ENCODE data around the gene NPDC1.
"Not testable (repeated sequence)": the region's sequence is repeated elsewhere in the genome, so short reads cannot be mapped to it uniquely, and the experiment has no call there.

NPDC1 gene

GRCh38 chr9:137038916-137039315 lies 7.1 kb downstream of the NPDC1 start:
- DNase-seq: no peak

GRCh38 chr9:137037483-137037882 lies 8.5 kb downstream of the NPDC1 start:
- DNase-seq: no peak

DNA sequence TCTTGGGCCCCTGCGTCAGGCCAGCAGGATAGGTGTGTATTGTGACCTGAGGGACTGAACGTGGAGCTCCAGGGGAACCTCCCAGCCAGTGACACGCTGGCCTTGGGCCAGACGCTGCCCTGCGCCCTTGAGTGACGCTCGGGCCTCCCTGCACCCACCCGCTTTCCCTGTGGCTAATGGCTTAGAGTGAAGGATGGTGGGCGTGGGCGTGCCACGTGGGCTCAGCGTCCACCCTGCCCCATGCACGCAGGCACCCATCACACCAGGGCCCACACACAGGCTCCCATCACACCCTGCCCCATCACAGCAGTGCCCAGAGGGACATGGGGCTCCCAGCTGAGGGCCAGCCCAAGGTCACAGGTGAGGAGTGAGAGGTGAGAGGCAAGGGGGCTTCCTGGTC lies 8.9 kb downstream of the NPDC1 start:
- DNase-seq: no peak

- DNase-seq: no peak
Observed at GRCh38 chr9:137035937-137036336, 10.0 kb downstream of the NPDC1 start.

GRCh38 chr9:137035507-137035834 lies 10.5 kb downstream of the NPDC1 start:
- DNase-seq: no peak

DNA sequence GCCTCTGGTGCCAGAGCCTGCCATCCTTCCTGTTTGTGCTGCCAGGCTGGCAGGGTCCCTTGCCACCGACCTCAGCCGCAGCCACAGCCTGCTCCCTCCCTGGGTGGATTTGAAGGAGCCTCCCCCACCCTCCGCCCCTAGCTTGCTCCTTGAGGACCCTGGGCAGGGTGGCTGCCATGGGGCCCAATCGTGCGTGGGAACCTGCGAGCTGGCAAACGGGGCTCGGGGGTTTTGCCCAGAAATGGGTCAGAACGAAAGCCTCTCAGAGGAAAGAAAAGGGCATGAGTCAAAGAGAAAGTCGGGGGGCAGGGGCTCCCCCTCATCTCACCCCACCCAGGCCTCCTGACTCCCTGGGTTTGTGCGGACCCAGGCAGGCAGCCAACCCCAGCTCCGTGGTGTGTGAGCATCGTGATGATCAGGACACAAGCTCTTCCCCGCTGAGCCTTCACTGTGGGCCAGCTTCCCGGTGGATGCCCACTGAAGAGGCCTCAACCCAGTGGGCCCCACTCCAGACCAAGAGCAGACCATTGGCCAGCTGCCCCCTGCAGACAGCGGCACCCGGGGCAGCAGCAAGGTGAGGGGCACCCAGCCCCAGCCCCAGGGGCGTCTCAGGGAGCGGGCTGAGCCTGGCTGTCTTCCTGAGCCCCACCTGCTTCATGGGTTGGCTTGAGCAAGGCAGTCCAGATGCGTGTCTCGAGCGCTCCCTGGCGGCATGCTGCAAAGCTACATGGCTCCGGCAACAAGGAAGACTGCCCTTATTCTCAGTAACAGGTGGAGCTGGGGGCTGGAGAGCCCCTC lies 11.1 kb downstream of the NPDC1 start:
- peak; percentile 70 for DNase-seq

- no peak for DNase-seq
Observed at GRCh38 chr9:137034039-137034708, 11.8 kb downstream of the NPDC1 start.

DNA sequence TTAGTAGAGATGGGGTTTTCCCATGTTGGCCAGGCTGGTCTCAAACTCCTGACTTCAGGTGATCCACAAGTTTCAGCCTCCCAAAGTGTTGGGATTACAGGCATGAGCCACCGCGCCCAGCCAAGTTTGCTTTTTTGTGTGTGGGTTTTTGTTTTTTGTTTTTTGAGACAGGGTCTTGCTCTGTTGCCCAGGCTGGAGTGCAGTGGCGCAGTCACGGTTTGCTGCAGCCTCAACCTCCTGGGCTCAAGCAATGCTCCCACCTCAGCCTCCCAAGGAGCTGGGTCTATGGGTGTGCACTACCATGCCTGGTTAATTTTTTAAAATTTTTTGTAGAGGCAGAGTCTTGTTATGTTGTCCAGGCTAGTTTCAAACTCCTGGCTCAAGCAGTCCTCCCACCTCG lies 12.5 kb downstream of the NPDC1 start:
- DNase-seq: not testable (repeated sequence)

- no peak for DNase-seq
Observed at GRCh38 chr9:137032858-137033257, 13.1 kb downstream of the NPDC1 start.

DNA sequence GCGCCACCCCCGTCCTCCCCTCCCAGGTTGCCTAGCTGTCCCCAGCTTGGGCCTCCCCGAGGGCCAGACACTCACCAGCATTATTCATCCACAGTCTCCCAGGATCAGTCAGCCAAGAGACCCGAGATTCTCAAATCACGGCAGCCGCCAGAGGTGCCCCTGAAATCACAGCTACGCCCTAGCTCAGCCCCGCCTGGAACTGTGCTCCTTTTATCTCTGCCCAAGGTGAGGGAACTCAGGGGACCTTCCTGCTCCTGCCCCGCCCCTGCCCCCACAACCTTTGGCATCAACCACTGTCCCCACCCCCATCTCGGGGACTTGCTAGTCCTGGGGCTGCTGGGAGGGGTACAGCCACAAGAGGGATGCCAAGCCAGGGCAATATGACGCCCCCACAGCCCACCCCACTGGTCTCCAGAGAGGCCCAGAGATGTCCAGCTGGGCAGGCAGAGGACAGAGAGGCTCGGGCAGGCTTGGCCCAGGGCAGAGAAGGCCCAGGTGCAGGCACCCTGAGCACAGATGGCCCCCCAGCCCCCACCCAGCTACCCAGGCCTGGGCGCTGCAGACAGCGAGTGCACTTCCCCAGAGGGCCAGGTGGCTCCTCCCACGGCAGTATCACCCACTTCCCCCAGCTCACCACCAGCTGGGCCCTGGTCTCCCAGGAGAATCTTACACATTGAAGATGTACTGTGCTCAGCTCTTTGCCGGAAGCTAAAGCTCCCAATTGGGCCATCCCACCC lies 13.9 kb downstream of the NPDC1 start, which contains the start of gene FUT7:
Gene FUT7, minus strand, starts transcription at position 185 of the 737 bp plus-strand sequence. Its CDS starts 97 bp downstream, at position 88.
- no peak for DNase-seq

DNA sequence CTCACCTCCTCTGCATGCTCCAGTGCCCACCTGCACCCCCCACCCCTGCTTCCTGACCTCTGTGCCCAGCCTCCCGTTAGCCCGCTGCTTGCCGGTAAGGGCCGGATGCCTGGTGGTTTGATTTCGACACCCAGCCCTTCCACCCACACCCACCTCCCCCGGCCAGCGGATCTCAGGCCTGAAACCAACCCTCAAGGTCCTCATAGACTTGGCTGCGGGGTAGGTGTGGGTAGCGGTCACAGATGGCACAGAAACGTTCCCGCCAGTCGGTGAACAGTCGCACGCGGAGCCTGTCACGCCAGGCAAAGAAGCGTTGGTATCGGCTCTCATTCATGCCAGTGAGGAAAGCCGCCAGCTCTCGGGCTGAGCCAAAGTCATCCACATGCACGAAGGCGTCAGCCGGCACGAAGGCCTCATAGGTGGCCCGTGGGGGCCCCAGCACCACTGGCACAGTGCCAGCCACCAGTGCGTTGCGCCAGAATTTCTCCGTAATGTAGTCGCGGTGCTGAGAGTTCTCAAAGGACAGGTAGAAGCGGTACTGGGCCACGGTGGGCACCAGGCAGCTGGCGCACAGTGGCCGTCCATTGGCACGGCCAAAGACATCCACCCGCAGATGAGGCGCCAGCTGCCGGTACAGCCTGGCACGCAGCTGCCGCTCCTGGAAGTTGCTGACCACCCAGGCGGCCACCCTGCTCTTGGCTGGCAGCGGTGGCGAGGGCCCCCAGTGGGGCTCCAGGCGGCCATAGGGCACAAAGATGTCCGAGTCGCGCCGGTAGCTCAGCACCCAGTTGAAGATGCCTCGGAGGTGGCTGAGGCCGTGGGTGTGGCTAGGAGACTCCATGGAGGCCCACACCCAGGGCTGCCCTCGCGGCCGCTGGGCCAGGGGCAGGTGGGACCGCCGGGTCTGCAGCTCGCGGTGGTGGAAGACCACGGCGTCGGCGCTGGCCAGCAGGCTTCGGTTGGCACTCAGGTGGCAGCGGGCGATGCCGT lies 15.1 kb downstream of the NPDC1 start:
- no peak for DNase-seq

DNA sequence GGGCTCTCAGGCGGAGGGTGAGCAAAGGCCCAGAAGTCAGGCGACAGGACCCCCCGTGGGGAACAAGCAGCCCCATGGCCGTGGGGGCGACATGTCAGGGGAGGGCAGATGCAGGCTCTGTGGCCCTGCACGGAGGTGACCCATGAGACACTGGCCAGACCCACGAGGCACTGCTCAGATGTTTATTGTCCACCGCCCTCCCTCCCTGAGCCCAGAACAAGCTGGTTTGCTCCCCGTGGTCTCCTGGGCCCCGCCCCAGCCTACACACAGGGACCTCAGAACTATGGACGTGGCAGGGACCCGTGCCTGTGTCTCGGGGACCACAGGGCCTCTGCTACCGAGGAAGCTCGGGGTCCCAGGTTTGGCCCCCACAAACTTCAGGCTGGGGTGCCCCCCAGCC lies 16.0 kb downstream of the NPDC1 start:
- DNase-seq: no peak

DNA sequence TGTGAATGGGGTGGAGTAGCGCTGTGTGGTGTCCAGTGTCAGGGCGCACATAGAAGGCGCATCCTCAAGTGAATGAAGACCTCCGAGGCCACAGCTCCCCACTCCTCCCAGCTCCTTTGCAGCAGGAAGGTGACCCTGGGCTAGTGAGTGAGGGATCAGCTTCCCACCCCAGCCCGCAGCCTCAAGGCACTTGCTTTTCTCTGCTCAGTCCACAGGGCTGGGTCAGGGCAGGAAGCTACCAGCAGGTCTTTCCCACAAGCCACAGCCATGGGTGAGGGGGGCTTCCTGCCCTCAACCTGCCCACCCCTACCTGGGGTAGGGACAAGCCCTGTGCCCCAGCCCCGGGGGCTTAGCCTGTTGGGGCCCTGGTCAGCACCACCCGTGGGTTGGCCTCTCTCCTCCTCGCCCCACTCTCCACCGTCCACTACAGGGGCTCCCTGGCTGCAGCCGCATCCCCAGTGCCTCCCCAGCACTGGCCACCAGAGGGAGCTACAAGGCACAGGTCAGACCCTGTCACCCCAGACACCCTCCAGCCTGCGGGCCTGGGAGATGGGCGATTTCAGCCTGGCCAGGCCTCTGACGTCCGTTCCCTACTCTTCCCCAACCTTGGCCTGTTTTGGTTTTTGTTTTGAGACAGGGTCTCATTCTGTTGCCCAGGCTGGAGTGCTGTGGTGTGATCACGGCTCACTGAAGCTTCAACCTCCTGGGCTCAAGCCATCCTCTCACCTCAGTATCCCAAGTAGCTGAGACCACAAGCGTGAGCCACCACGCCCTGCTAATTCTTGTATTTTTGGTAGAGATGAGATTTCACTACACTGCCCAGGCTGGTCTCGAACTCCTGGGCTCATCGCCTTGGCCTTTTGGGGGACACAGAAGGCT lies 16.7 kb downstream of the NPDC1 start:
- DNase-seq: peak; percentile 43

DNA sequence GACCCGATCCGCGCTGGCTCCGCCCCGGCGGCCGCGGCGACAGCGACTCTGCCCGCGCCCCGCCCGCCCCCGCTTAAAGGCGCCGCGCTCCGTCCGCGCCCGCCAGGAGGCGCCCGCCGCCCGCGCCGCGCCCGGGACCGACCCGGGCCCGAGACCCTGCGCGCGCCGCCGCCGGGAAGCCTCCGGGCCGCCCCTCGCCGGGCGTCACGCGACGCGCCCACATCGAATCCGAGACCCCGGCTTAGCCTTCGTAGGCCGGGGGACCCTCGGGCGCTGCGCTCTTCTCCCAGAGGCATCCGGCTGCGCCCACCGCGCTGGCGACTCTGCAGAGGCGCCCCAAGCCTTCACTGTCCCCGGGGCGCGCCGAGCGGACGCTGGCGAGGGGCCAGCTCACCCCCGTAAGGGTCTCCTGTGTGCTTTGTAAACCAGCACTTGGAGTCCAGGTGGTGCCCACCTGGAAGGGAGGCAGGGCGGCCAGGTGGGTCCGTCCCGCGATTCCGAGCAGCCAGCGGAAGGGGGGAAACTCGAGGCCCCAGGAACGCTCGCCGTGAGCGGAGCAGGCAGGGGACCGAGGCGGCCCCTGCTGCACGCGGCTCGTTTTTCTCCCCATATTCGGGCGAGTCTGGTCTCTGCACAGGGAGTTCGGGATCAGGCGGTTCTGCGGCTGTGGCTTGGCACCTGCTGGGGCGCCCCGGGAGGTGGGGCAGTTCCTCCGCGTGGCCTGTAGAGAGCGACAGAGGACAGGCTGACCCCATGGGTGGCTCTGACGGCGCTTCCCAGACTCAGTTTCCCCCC lies 17.5 kb downstream of the NPDC1 start:
- DNase-seq: peak; percentile 21

DNA sequence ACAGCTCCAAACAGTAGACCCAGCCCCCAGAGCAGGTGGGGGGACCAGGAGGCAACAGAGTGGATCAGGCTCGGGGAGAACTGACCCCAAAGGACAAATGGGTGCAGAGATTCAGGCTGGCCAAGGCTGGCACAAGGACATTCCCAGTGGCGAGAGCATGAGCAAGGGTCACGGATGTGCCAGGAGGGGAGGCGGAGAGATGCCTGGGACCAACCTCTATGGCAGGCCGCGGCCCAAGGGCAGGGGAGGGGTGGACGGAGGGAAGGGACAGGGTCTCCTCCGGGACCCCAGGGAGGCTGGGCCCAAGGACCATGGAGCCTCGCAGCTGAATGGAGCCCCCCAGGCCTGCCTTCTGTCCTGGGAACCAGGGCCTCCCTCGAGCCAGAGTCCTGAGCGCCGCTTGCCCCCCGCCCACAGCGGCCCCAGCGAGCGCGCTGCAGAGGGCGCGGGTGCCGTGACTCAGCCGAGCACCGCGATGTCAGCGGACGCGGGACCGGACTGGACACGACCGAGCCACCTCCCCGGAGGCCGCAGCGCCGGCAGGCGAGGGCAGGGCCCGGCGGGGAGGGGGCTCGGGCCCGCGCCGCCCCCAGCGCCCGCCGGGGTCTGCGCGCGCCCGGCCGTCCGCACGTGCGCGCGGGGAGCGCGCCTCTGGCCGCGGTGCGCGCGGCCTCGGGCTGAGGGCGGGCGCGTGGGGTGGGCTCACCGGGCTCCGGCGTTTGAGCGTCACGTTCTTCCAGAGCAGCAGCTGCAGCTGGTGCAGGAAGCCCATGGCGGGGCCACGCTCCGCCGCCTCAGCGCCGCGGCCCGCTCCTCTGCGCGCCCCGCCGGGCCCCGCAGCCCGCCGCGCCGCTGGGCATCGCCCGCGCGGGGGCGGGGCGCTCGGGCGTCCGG lies 18.4 kb downstream of the NPDC1 start, which contains the start of gene ABCA2:
Gene ABCA2, minus strand, starts transcription at position 869 of the 894 bp plus-strand sequence. Its CDS starts 97 bp downstream, at position 772.
- DNase-seq: peak; percentile 32

DNA sequence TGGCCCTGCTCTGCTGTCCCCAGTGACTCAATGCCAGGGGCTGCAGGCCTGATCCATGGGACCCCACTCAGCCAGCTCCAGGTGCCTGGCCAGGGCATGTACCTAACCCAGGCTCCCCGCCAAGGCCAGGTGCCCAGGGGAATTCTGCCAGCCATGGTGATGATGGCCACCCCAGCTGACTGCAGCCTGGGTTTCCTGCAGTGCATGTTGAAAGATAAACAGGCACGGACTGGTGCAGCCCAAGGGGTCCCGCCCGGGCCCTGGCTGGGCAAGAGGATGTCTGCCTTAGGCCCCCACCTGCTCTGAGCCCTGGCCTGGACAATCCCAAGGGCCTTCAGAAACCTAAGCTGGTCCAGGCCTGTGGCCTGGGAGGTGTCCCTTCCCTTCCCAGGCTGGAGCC lies 19.1 kb downstream of the NPDC1 start:
- DNase-seq: no peak

DNA sequence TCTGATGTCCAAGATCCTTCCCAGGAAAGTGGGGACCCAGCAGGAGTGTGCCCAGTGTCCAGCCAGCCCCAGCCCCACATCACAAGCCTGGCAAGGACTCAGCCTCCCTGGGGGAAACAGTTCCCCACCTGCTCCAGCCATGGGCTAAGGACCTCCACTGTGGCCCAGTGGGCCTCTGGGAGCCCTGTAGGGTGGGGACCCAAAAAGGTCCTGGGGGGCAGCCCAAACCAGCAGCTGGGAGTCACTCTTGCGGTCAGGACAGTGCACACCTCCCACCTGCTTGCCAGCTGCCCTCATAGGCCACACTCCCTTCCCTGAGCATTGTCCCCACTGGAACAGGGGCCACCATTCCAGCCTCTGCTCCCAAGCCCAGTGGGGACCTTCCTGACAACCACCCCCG lies 19.6 kb downstream of the NPDC1 start:
- no peak for DNase-seq

DNA sequence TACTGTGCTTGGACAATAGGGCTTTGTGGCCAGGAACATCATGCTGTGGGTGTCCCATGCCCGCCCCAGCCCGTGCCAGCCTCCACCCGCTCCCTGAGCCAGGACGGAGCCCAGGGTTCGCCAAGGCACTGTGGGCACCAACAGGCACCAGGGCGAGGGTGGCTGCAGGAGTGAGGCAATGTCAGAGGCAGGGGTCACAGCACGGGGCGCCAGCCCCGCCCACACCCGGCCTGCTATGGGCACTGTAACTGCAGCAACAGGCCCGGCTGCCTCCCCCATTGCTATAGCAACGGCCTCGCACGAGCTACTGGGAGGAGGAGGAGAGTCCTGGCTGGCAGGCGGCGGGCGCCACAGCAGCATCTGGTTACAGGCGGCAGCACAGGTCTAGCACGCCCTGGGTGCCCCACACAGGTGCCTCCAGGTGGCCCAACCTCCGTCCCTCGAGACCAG lies 20.4 kb downstream of the NPDC1 start:
- DNase-seq: no peak

GRCh38 chr9:137023583-137023991 lies 22.4 kb downstream of the NPDC1 start:
- no peak for DNase-seq

Measured in HCEC 1CT (cell line).